ENCODE data around the gene IRF5. TPM values are rescaled to one million over a fixed set of nuclear protein-coding genes. Genes with fewer than 3 reads are reported as not detected.
A peak's percentile ranks its signal among the peaks of the same experiment; 100 is the strongest.

Gene IRF5
- total and polyA plus RNA-seq, 4 donors: 4.3 to 6.2 (median 4.5) TPM

GRCh38 chr7:128945668-128946366 is 8.1 kb downstream of the IRF5 start (continued):
- TF ChIP-seq, protein P1, sequence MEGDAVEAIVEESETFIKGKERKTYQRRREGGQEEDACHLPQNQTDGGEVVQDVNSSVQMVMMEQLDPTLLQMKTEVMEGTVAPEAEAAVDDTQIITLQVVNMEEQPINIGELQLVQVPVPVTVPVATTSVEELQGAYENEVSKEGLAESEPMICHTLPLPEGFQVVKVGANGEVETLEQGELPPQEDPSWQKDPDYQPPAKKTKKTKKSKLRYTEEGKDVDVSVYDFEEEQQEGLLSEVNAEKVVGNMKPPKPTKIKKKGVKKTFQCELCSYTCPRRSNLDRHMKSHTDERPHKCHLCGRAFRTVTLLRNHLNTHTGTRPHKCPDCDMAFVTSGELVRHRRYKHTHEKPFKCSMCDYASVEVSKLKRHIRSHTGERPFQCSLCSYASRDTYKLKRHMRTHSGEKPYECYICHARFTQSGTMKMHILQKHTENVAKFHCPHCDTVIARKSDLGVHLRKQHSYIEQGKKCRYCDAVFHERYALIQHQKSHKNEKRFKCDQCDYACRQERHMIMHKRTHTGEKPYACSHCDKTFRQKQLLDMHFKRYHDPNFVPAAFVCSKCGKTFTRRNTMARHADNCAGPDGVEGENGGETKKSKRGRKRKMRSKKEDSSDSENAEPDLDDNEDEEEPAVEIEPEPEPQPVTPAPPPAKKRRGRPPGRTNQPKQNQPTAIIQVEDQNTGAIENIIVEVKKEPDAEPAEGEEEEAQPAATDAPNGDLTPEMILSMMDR (IDR thresholded peaks at IDR 0.05; ENCODE audit: low read depth, low read length, missing input control): no peak
- TF ChIP-seq SP1 (IDR thresholded peaks at IDR 0.05): no peak
- no peak for TF ChIP-seq YY1 (IDR thresholded peaks at IDR 0.05)

GRCh38 chr7:128946936-128947830 is 9.5 kb downstream of the IRF5 start:
- 92% methylated on average over 22 of the region's 22 CpGs for whole genome bisulfite sequencing

DNA sequence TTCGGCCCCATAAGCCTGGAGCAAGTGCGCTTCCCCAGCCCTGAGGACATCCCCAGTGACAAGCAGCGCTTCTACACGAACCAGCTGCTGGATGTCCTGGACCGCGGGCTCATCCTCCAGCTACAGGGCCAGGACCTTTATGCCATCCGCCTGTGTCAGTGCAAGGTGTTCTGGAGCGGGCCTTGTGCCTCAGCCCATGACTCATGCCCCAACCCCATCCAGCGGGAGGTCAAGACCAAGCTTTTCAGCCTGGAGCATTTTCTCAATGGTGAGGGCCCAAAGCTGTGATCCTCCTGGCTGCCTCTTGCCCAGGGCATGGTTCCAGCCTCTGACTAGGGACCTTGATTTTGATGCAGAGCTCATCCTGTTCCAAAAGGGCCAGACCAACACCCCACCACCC is 10.1 kb downstream of the IRF5 start:
- H3K27ac ChIP-seq (ENCODE audit: low read depth in 1 of 2, low read length in 2 of 2): no peak overlapping the region
- DNase-seq (ENCODE audit: low spot score): no peak
- H3K9me3 ChIP-seq (ENCODE audit: control insufficient read depth in 4 of 4, low read length in 3 of 4): no peaks in the 10 kb centered on the region
- TF ChIP-seq HNF4G (IDR thresholded peaks at IDR 0.05) (no peak), JUND (IDR thresholded peaks at IDR 0.05) (no peak), YY1 (IDR thresholded peaks at IDR 0.05) (no peak), FOXA2 (IDR thresholded peaks at IDR 0.05) (no peak), RXRA (IDR thresholded peaks at IDR 0.05) (no peak)
- TF ChIP-seq, protein P2, sequence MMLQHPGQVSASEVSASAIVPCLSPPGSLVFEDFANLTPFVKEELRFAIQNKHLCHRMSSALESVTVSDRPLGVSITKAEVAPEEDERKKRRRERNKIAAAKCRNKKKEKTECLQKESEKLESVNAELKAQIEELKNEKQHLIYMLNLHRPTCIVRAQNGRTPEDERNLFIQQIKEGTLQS (IDR thresholded peaks at IDR 0.05): no peak
- no peaks in the 10 kb centered on the region for H3K27me3 ChIP-seq (ENCODE audit: control insufficient read depth in 4 of 4, insufficient read depth in 4 of 4, low read length in 3 of 4)
- WGBS: 96% methylated on average over 9 of the region's 9 CpGs
- no peaks in the 10 kb centered on the region for H3K4me1 ChIP-seq (ENCODE audit: control insufficient read depth in 4 of 4, insufficient read depth in 4 of 4, low read length in 3 of 4)
- no peak overlapping the region for H3K9ac ChIP-seq (ENCODE audit: low read depth in 1 of 2, low read length in 2 of 2)
- H3K36me3 ChIP-seq (ENCODE audit: control insufficient read depth in 4 of 4, insufficient read depth in 3 of 4, low read depth in 1 of 4, low read length in 3 of 4): peaks cover 0 to 10% (median 4%) of the 10 kb centered on the region in 4 donors
- no peak overlapping the region for H3K4me3 ChIP-seq (ENCODE audit: low read depth in 1 of 3, low read length in 3 of 3)

More at GRCh38 chr7:128946936-128947830, 9.5 kb downstream of the IRF5 start:
- Histone ChIP-seq H3K36me3 (ENCODE audit: control insufficient read depth in 4 of 4, insufficient read depth in 3 of 4, low read depth in 1 of 4, low read length in 3 of 4) (peaks cover 0 to 5% (median 1%) of the 10 kb centered on the region in 4 donors), H3K4me1 (ENCODE audit: control insufficient read depth in 4 of 4, insufficient read depth in 4 of 4, low read length in 3 of 4) (no peaks in the 10 kb centered on the region), H3K27me3 (ENCODE audit: control insufficient read depth in 4 of 4, insufficient read depth in 4 of 4, low read length in 3 of 4) (no peaks in the 10 kb centered on the region), H3K9ac (ENCODE audit: low read depth in 1 of 2, low read length in 2 of 2) (no peak overlapping the region), H3K9me3 (ENCODE audit: control insufficient read depth in 4 of 4, low read length in 3 of 4) (no peaks in the 10 kb centered on the region), H3K27ac (ENCODE audit: low read depth in 1 of 2, low read length in 2 of 2) (no peak overlapping the region), H3K4me3 (ENCODE audit: low read depth in 1 of 3, low read length in 3 of 3) (no peak overlapping the region)
- TF ChIP-seq TAF1 (conservative IDR thresholded peaks at IDR 0.05) (no peak), RAD21 (IDR thresholded peaks at IDR 0.05) (peak in 1 of 2 donors; percentile 56), EGR1 (IDR thresholded peaks at IDR 0.05; ENCODE audit: low read depth in 2 of 2) (no peak)
- TF ChIP-seq, protein P3, sequence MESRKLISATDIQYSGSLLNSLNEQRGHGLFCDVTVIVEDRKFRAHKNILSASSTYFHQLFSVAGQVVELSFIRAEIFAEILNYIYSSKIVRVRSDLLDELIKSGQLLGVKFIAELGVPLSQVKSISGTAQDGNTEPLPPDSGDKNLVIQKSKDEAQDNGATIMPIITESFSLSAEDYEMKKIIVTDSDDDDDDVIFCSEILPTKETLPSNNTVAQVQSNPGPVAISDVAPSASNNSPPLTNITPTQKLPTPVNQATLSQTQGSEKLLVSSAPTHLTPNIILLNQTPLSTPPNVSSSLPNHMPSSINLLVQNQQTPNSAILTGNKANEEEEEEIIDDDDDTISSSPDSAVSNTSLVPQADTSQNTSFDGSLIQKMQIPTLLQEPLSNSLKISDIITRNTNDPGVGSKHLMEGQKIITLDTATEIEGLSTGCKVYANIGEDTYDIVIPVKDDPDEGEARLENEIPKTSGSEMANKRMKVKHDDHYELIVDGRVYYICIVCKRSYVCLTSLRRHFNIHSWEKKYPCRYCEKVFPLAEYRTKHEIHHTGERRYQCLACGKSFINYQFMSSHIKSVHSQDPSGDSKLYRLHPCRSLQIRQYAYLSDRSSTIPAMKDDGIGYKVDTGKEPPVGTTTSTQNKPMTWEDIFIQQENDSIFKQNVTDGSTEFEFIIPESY (IDR thresholded peaks at IDR 0.05): no peak
- no peak for DNase-seq (ENCODE audit: low spot score)

Data from liver (tissue), 9 donors.